Measurements from ENCODE around the gene ASPSCR1. TPM values are rescaled to one million over a fixed set of nuclear protein-coding genes. Genes with fewer than 3 reads are reported as not detected.

ASPSCR1 gene
- total RNA-seq, 3 donors from 2014 or later: 33.1 to 35.2 (median 34.5) TPM

DNA sequence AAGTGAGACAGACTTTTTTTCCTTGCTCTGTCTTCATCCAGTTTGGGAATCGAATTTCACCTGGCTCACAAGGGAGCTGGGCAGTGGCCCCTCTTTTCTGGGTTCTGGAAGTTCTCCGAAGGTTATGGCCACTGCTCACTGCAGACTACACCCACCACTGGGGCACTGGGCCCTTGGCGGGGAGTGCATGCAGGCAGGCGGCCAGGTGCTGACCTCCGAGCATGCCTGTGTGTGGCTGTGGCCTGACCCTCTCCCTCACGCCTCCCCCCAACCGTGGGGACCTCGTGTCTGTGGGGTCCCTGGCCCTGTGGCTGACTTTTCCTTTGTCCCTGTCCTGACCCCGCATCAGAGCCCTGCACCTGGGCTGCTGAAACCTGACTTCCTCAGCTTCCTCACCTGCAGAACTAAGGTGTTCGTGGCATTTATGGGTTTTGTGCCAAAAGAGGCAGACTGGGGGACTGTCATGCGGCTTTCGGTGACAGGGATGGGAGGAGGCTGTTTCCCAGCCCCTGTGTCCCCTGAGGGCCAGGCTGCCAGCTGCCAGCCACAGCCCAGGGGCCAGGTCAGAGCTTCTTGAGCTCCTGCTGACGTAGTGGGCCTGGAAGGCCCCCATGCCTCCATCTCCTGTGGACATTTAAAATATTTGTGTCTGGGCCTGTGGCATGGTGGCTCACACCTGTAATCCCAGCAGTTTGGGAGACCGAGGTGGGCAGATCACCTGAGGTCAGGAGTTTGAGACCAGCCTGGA is 21.4 kb downstream of the ASPSCR1 start:
- DNase-seq (no peak), ATAC-seq (no peak)
- H3K4me3 ChIP-seq: no peak overlapping the region
- intact Hi-C loops (cut with DNase I, micrococcal nuclease): no loop called here
- no peaks in the 10 kb centered on the region for H3K4me1 ChIP-seq (ENCODE audit: low read depth)
- TF ChIP-seq, protein P1, sequence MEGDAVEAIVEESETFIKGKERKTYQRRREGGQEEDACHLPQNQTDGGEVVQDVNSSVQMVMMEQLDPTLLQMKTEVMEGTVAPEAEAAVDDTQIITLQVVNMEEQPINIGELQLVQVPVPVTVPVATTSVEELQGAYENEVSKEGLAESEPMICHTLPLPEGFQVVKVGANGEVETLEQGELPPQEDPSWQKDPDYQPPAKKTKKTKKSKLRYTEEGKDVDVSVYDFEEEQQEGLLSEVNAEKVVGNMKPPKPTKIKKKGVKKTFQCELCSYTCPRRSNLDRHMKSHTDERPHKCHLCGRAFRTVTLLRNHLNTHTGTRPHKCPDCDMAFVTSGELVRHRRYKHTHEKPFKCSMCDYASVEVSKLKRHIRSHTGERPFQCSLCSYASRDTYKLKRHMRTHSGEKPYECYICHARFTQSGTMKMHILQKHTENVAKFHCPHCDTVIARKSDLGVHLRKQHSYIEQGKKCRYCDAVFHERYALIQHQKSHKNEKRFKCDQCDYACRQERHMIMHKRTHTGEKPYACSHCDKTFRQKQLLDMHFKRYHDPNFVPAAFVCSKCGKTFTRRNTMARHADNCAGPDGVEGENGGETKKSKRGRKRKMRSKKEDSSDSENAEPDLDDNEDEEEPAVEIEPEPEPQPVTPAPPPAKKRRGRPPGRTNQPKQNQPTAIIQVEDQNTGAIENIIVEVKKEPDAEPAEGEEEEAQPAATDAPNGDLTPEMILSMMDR (IDR thresholded peaks at IDR 0.05): no peak
- no peaks in the 10 kb centered on the region for H3K36me3 ChIP-seq (ENCODE audit: low read depth)
- no peaks in the 10 kb centered on the region for H3K9me3 ChIP-seq

DNA sequence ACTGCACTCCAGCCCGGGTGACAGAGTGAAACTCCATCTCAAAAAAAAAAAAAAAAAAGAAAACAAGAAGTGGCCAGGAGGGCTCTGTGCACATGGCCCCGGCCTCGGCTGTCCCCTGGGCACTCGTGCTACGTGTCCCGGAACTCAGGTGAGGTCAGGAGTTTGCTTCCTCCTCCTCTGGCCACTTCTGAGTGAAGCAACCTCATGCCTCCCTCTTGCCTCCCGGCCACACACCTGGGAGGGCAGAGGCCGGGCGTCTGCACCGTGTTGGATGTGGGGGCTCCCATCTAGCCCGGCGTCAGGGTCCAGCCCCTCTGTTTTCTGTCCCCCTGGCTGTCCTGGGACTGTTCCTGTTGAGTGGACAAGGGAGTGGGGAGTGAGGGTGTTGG is 22.2 kb downstream of the ASPSCR1 start:
- no peaks in the 10 kb centered on the region for H3K36me3 ChIP-seq (ENCODE audit: low read depth)
- DNase-seq: no peak
- intact Hi-C loops (cut with DNase I, micrococcal nuclease): no loop called here
- H3K4me3 ChIP-seq: no peak overlapping the region
- no peaks in the 10 kb centered on the region for H3K9me3 ChIP-seq
- no peaks in the 10 kb centered on the region for H3K4me1 ChIP-seq (ENCODE audit: low read depth)
- ATAC-seq: no peak
- TF ChIP-seq, protein P1 (IDR thresholded peaks at IDR 0.05): no peak

DNA sequence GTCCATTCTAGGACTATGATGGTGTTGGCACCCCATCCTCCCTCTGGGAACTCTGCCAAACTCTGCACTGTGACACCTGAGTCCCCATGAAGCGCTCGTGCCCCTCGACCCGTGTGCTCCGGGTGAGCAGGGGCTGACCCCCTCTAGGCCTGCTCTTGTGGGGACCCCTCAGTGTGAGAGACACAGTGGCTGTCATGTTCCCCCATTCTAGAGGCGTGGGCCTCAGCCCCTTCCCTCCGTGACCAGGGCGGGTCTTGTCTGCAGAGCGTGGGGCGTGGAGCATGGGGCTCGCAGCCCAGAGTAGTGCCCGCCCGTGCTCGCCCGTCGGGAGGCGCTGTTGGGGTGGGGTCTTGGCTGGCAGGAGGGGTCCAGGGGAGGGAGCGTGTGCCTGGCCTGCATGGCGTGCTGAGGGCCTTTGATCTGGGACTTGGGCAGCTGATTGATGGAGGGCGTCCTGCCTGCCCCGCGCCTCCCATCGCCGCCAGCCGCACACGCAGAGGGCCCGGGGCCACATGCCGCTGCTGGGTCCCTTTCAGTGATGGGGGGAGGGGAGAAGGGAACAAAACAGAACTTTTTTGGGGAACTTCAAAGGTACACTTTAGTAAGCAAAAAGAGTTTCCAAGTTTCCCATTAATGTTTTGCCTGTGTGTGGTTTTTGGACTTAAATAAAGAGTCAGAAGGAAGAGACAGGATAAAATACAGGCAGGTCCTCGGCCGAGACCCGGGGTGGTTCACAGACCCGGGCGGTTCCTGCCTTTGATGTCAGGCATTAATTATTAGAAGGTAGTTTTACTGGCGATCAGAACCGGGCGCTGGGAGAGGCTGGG is 22.8 kb downstream of the ASPSCR1 start:
- no peaks in the 10 kb centered on the region for H3K4me1 ChIP-seq (ENCODE audit: low read depth)
- ATAC-seq (no peak), DNase-seq (no peak)
- TF ChIP-seq, protein P1 (IDR thresholded peaks at IDR 0.05): no peak
- no peak overlapping the region for H3K4me3 ChIP-seq
- intact Hi-C loops (cut with DNase I, micrococcal nuclease): no loop called here
- no peaks in the 10 kb centered on the region for H3K36me3 ChIP-seq (ENCODE audit: low read depth)
- no peaks in the 10 kb centered on the region for H3K9me3 ChIP-seq

DNA sequence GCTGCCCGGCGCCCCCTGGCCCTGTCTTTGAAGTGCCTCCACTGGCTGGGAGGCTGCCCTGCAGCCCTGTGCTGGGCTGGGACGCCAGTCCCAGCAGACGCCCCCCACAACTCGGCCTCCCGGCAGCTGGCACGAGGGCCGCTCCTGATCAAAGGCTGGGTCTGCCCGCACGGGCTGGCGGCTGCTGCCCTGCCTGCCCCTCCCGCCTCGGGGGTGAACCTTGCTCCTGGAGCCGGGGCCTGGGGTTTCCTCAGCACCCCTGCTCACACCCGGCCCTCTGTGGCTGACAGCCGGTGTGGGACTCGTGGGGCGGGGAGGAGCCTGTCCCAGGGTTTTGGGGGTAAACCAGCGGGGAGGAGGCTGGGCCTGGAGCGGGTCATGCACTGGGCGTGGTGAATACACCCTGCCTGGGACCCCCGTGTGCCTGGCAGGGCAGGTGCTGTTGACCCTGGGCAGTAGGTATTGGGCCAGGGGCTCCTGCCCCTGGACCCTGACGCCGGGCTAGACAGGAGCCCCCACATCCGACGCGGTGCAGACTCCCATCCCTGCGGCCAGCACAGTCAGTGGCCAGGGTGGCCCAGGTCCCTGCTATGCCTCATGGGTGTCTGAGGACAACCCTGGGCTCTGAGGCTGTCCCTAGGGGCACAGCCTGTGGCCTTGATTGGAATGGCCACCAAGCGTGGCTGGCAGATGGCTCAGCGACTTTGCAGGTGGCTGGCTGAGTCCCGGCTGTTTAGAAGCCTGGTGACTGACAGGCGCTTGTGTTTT is 23.6 kb downstream of the ASPSCR1 start:
- no peaks in the 10 kb centered on the region for H3K4me1 ChIP-seq (ENCODE audit: low read depth)
- no peaks in the 10 kb centered on the region for H3K36me3 ChIP-seq (ENCODE audit: low read depth)
- intact Hi-C loops (cut with DNase I, micrococcal nuclease): no loop called here
- H3K9me3 ChIP-seq: no peaks in the 10 kb centered on the region
- H3K4me3 ChIP-seq: no peak overlapping the region
- TF ChIP-seq, protein P1 (IDR thresholded peaks at IDR 0.05): no peak
- ATAC-seq (peak; percentile 25), DNase-seq (no peak)

DNA sequence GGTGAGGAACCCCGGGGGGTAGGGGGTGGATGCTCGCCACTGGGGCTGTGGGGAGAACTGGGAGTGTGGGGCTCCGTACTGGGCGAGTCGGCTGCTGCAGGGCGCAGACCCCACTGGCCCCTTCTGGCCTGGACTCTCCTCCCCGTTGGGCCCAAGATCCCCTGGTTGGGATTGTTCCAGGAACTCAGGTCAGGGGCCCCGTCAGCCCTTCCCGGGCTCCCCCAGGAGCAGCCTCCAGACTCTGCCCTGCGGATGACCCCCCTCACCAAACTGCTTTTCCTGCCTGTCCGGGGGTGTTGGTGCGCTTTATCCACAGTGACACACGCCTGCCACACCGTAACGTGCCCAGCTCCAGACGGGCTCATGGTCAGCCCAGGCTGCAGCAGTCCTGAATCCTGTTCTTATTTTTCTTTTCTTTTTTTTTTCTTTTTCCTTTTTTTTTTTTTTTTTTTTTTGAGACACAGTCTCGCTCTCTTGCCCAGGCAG is 24.2 kb downstream of the ASPSCR1 start:
- TF ChIP-seq, protein P1 (IDR thresholded peaks at IDR 0.05): no peak
- DNase-seq (no peak), ATAC-seq (no peak)
- no peak overlapping the region for H3K4me3 ChIP-seq
- H3K36me3 ChIP-seq (ENCODE audit: low read depth): no peaks in the 10 kb centered on the region
- no peaks in the 10 kb centered on the region for H3K9me3 ChIP-seq
- no peaks in the 10 kb centered on the region for H3K4me1 ChIP-seq (ENCODE audit: low read depth)
- intact Hi-C loops (cut with DNase I, micrococcal nuclease): no loop called here

All from mucosa of descending colon (tissue), 3 donors.